ENCODE results near the gene BCL2L14. TPM values are rescaled to one million over a fixed set of nuclear protein-coding genes. Genes with fewer than 3 reads are reported as not detected.
A peak's percentile ranks its signal among the peaks of the same experiment; 100 is the strongest.

Gene BCL2L14
- total RNA-seq, 5 donors from 2014 or later (not counting 1 experiment from before 2014, with no cell fraction given), result 0.47 to 1.1 (median 0.77) TPM; not detected in 1

- peaks cover 36 to 45% (median 39%) of the 10 kb centered on the region in 3 donors for H3K4me1 Mint-ChIP-seq
- peaks cover 0 to 15% (median 5%) of the 10 kb centered on the region in 3 donors for H3K9me3 Mint-ChIP-seq
- Histone ChIP-seq H3K4me1 (ENCODE audit: control insufficient read depth in 1 of 2, extremely low read depth in 1 of 2, insufficient read depth in 2 of 2, low read length in 2 of 2) (peaks cover 4 to 38% of the 10 kb centered on the region in 2 experiments), H3K9me3 (no peaks in the 10 kb centered on the region), H3K4me3 (ENCODE audit: control insufficient read depth in 1 of 2, extremely low read depth in 1 of 2, low read length in 1 of 2) (no peak overlapping the region), H3K27me3 (replicated peaks in 1 of 2; ENCODE audit: control insufficient read depth in 2 of 2, extremely low read depth in 1 of 2, insufficient read depth in 2 of 2, low read length in 1 of 2) (no peaks in the 10 kb centered on the region), H3K27ac (ENCODE audit: low read length) (no peak overlapping the region), H3K36me3 (ENCODE audit: control insufficient read depth in 2 of 2, extremely low read depth in 1 of 2, insufficient read depth in 1 of 2, low read length in 1 of 2) (no peaks in the 10 kb centered on the region)
- no peak overlapping the region for H3K4me3 Mint-ChIP-seq
- no peak for ATAC-seq (replicated peaks in 1 of 4)
- peaks cover 4% of the 10 kb centered on the region for H3K36me3 Mint-ChIP-seq
- ChIA-PET CTCF (interaction anchor here (0.7 to 1.1 kb wide), 2 partner anchors 9 to 445 kb away, joined by 3 to 4 read pairs; no protein-coding TSS in a partner anchor), POLR2A (interaction anchor here in 1 of 2 donors (0.7 kb wide), 1 partner anchor 28 kb away, joined by 3 read pairs; no protein-coding TSS in a partner anchor)
- WGBS (ENCODE audit: insufficient coverage), result 83% methylated on average over 6 of the region's 11 CpGs
- H3K27me3 Mint-ChIP-seq, result no peaks in the 10 kb centered on the region
- no peak for DNase-seq
- H3K27ac Mint-ChIP-seq, result peak overlapping the region; percentile 12 to 30
These were observed 41.9 kb upstream of the BCL2L14 start for GRCh38 chr12:12028668-12029402.

GRCh38 chr12:12029653-12030052 is 41.1 kb upstream of the BCL2L14 start:
- 91% methylated on average over 1 of the region's 2 CpGs for WGBS (ENCODE audit: insufficient coverage)
- Mint-ChIP-seq H3K9me3 (peaks cover 0 to 15% (median 5%) of the 10 kb centered on the region in 3 donors), H3K36me3 (peaks cover 4% of the 10 kb centered on the region), H3K4me1 (peaks cover 28 to 37% (median 31%) of the 10 kb centered on the region in 3 donors), H3K27me3 (no peaks in the 10 kb centered on the region), H3K27ac (peak overlapping the region; percentile 33 to 84), H3K4me3 (no peak overlapping the region)
- Histone ChIP-seq H3K4me1 (ENCODE audit: control insufficient read depth in 1 of 2, extremely low read depth in 1 of 2, insufficient read depth in 2 of 2, low read length in 2 of 2) (peaks cover 4 to 31% of the 10 kb centered on the region in 2 experiments), H3K27me3 (replicated peaks in 1 of 2; ENCODE audit: control insufficient read depth in 2 of 2, extremely low read depth in 1 of 2, insufficient read depth in 2 of 2, low read length in 1 of 2) (no peaks in the 10 kb centered on the region), H3K4me3 (ENCODE audit: control insufficient read depth in 1 of 2, extremely low read depth in 1 of 2, low read length in 1 of 2) (no peak overlapping the region), H3K36me3 (ENCODE audit: control insufficient read depth in 2 of 2, extremely low read depth in 1 of 2, insufficient read depth in 1 of 2, low read length in 1 of 2) (no peaks in the 10 kb centered on the region), H3K27ac (ENCODE audit: low read length) (no peak overlapping the region), H3K9me3 (no peaks in the 10 kb centered on the region)
- CTCF ChIA-PET, result interaction anchor here (0.7 to 1.1 kb wide), 2 partner anchors 8 to 446 kb away, joined by 3 to 4 read pairs; no protein-coding TSS in a partner anchor
- ATAC-seq (replicated peaks in 1 of 4), result no peak
- POLR2A ChIA-PET, result no interaction called here
- no peak for DNase-seq

GRCh38 chr12:12032260-12032791 is 38.4 kb upstream of the BCL2L14 start:
- H3K4me3 ChIP-seq (ENCODE audit: control insufficient read depth in 1 of 2, extremely low read depth in 1 of 2, low read length in 1 of 2), result no peak overlapping the region
- POLR2A ChIA-PET, result no interaction called here
- ATAC-seq (replicated peaks in 1 of 4), result peak in 1 of 4 experiments; percentile 32

GRCh38 chr12:12032851-12033797 is 37.6 kb upstream of the BCL2L14 start:
- Histone ChIP-seq H3K4me3 (ENCODE audit: control insufficient read depth in 1 of 2, extremely low read depth in 1 of 2, low read length in 1 of 2) (peak overlapping the region; percentile 61 to 78), H3K36me3 (ENCODE audit: control insufficient read depth in 2 of 2, extremely low read depth in 1 of 2, insufficient read depth in 1 of 2, low read length in 1 of 2) (no peaks in the 10 kb centered on the region), H3K4me1 (ENCODE audit: control insufficient read depth in 1 of 2, extremely low read depth in 1 of 2, insufficient read depth in 2 of 2, low read length in 2 of 2) (peaks cover 4 to 18% of the 10 kb centered on the region in 2 experiments), H3K27ac (ENCODE audit: low read length) (peak overlapping the region; percentile 33), H3K27me3 (replicated peaks in 1 of 2; ENCODE audit: control insufficient read depth in 2 of 2, extremely low read depth in 1 of 2, insufficient read depth in 2 of 2, low read length in 1 of 2) (no peaks in the 10 kb centered on the region), H3K9me3 (no peaks in the 10 kb centered on the region)
- ChIA-PET POLR2A (interaction anchor here (0.6 kb wide), 2 partner anchors 316 to 537 kb away, joined by 3 to 4 read pairs; no protein-coding TSS in a partner anchor), CTCF (interaction anchor here (0.5 to 4.9 kb wide), 45 partner anchors 11 to 1262 kb away, joined by 3 to 108 read pairs (median 3); no protein-coding TSS in a partner anchor)
- no peaks in the 10 kb centered on the region for H3K36me3 Mint-ChIP-seq
- H3K4me3 Mint-ChIP-seq, result peak overlapping the region; percentile 72 to 81 (median 77)
- peak; percentile 79 to 86 (median 82) for ATAC-seq (replicated peaks in 1 of 4)
- H3K27me3 Mint-ChIP-seq, result peaks cover 0 to 5% of the 10 kb centered on the region in 2 donors
- H3K4me1 Mint-ChIP-seq, result peaks cover 15 to 20% (median 20%) of the 10 kb centered on the region in 3 donors
- no peaks in the 10 kb centered on the region for H3K9me3 Mint-ChIP-seq
- 7% methylated on average over 17 of the region's 27 CpGs for WGBS (ENCODE audit: insufficient coverage)
- H3K27ac Mint-ChIP-seq, result peak overlapping the region; percentile 79 to 83
- peak; percentile 19 to 83 (median 55) for DNase-seq

More at GRCh38 chr12:12032260-12032791, 38.4 kb upstream of the BCL2L14 start:
- peaks cover 4 to 18% of the 10 kb centered on the region in 2 experiments for H3K4me1 ChIP-seq (ENCODE audit: control insufficient read depth in 1 of 2, extremely low read depth in 1 of 2, insufficient read depth in 2 of 2, low read length in 2 of 2)
- CTCF ChIA-PET, result interaction anchor here (0.6 to 4.9 kb wide), 23 partner anchors 13 to 477 kb away, joined by 3 to 108 read pairs (median 4); no protein-coding TSS in a partner anchor
- H3K36me3 Mint-ChIP-seq, result no peaks in the 10 kb centered on the region
- H3K4me1 Mint-ChIP-seq, result peaks cover 15 to 23% (median 20%) of the 10 kb centered on the region in 3 donors
- peak overlapping the region; percentile 72 to 81 (median 77) for H3K4me3 Mint-ChIP-seq
- H3K27ac ChIP-seq (ENCODE audit: low read length), result peak overlapping the region; percentile 5
- peaks cover 0 to 5% (median 0%) of the 10 kb centered on the region in 3 donors for H3K9me3 Mint-ChIP-seq
- peak in 1 of 35 experiments; percentile 22 for DNase-seq
- H3K36me3 ChIP-seq (ENCODE audit: control insufficient read depth in 2 of 2, extremely low read depth in 1 of 2, insufficient read depth in 1 of 2, low read length in 1 of 2), result no peaks in the 10 kb centered on the region
- H3K27ac Mint-ChIP-seq, result peak overlapping the region; percentile 79 to 83
- H3K27me3 Mint-ChIP-seq, result no peaks in the 10 kb centered on the region
- H3K27me3 ChIP-seq (replicated peaks in 1 of 2; ENCODE audit: control insufficient read depth in 2 of 2, extremely low read depth in 1 of 2, insufficient read depth in 2 of 2, low read length in 1 of 2), result no peaks in the 10 kb centered on the region
- 67% methylated on average over 7 of the region's 12 CpGs for WGBS (ENCODE audit: insufficient coverage)
- H3K9me3 ChIP-seq, result no peaks in the 10 kb centered on the region

GRCh38 chr12:12033824-12034223 is 36.9 kb upstream of the BCL2L14 start:
- ChIA-PET POLR2A (no interaction called here), CTCF (interaction anchor here (0.5 to 4.9 kb wide), 32 partner anchors 10 to 1263 kb away, joined by 3 to 108 read pairs (median 4); no protein-coding TSS in a partner anchor)
- H3K27ac Mint-ChIP-seq, result no peak overlapping the region
- 40% methylated on average over 3 of the region's 5 CpGs for WGBS (ENCODE audit: insufficient coverage)
- DNase-seq (no peak), ATAC-seq (replicated peaks in 1 of 4) (no peak)
- Histone ChIP-seq H3K9me3 (no peaks in the 10 kb centered on the region), H3K4me1 (ENCODE audit: control insufficient read depth in 1 of 2, extremely low read depth in 1 of 2, insufficient read depth in 2 of 2, low read length in 2 of 2) (peaks cover 4 to 18% of the 10 kb centered on the region in 2 experiments), H3K4me3 (ENCODE audit: control insufficient read depth in 1 of 2, extremely low read depth in 1 of 2, low read length in 1 of 2) (no peak overlapping the region), H3K27ac (ENCODE audit: low read length) (no peak overlapping the region), H3K27me3 (replicated peaks in 1 of 2; ENCODE audit: control insufficient read depth in 2 of 2, extremely low read depth in 1 of 2, insufficient read depth in 2 of 2, low read length in 1 of 2) (no peaks in the 10 kb centered on the region), H3K36me3 (ENCODE audit: control insufficient read depth in 2 of 2, extremely low read depth in 1 of 2, insufficient read depth in 1 of 2, low read length in 1 of 2) (no peaks in the 10 kb centered on the region)
- H3K4me1 Mint-ChIP-seq, result peaks cover 15 to 20% (median 20%) of the 10 kb centered on the region in 3 donors
- H3K27me3 Mint-ChIP-seq, result peaks cover 0 to 5% of the 10 kb centered on the region in 2 donors
- no peaks in the 10 kb centered on the region for H3K36me3 Mint-ChIP-seq
- peak overlapping the region in 2 of 3 donors; percentile 72 to 81 for H3K4me3 Mint-ChIP-seq
- H3K9me3 Mint-ChIP-seq, result no peaks in the 10 kb centered on the region
